Activated CD4-positive, CD25-positive, alpha-beta regulatory T cell treated with anti-CD3 and anti-CD28 coated beads, Interleukin-2, amount 50 U/mL, for 72 hours (primary cell): ENCODE results near the gene SPECC1L.

Experiments
- DNase-seq: peaks from one replicate; pipeline ENCODE4 v3.0.0; 2021

Gene SPECC1L

DNA sequence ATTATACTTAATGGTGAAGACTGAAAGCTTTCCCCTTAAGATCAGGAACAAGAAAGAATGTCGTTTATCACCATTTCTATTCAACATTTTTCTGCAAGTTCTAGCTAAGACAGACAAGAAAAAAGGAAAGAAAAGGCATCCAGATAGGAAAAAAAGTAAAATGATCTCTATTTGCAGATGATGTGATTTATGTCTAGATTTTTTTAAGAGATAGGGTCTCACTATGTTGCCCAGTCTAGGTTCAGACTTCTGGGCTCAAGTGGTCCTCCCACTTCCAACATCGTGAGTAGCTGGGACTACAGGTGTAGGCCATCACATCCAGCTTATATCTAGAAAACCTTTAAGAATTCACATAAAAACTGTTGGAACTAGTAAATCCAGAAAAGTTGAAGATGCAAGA lies 105.4 kb downstream of the SPECC1L start:
- no peak for DNase-seq

DNA sequence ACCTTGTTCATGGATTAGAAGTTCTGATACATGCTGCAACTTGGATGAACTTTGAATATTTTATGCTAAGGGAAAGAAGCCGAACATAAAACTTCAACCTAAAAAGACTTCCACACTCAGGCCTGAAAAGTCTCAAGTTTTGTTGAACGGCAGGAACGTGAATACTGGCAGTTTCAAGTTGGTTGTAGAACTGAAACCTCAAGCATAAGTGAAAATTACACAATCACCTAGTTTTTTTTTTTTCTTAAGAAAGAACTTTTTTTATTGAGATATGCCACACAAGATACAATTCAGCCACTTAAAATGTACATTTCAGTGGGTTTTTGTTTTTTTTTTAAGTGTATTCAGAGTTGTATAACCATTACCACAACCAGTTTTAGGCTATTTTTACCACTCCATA lies 106.0 kb downstream of the SPECC1L start:
- no peak for DNase-seq

DNA sequence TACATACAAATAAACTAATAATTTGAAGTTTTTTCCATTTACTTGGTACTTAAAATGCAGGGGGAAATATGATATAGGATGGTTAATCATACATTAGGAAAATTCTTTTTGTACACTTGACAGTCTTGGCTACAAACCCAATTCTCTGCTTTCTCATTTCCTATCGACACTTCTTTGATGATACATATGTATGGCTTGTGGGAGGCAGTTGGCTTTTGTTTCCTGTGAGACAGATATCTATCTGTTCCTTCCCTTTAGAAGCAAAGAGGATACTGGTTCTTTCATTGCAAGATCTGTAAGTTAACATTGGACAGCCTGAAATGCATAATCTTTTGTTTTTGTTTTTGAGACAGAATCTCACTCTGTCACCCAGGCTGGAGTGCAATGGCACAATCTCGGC lies 108.9 kb downstream of the SPECC1L start:
- no peak for DNase-seq

DNA sequence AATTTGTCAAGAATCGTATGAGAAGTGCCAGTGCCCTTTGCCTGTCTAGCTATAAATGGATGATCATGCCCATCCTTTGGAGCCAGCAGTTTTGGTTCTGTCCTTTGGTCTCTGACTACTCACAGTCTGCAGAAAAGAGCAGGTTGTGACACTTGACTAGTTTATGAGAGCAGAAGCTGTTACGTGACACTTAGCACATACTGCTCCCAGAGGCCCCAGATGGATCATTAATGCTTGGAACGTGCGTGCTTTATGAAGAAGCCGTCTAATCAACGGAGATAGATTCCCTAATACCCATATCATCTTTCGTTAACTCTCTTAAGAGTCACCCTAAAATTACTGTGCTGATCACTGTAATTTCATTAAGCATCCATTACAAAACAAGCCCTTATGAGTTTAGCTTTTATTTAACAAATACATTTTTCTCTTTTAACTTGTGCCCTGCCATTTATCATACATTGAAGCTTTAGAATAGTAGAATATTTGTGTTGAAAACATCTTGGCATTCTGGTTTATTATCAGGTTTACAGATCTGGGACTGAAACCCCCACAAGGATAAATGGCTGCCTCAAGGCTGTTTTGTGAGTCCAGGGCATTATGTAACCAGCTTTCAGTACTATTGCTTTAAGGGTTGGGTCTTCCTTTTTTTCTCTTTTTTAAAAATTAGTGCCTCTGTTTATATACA lies 109.7 kb downstream of the SPECC1L start:
- DNase-seq = no peak

DNA sequence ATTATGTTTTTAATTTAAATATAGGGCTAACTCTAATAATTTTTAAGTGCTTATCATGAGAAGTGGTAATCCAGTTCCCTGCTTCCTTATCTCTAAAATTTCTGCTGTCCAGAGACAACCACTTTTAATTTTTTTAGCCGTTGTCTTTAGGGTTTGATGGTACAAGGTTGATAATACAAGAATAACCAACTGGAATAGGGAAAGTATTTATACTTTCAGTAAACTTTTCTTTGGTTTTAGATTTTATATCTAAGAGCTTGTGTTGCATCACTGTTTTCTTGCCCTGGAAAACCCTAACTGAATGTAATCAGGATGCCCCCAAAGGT lies 110.2 kb downstream of the SPECC1L start:
- DNase-seq = no peak

DNA sequence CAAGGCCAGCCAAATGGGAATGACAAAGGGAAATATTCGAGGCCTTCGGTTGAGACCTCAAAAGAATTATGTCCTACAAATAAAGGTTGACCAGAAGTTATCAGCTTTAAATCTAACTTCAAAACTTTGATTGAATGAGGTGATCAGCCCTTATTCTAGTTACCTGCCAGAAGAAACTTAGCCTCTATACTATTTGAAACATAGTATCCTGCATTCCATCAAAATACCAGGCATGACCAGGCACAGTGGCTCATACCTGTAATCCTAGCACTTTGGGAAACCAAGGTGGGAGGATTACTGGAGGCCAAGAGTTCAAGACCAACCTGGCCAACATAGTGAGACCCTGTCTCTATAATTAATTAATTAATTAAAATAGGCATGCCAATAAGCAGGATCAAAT lies 112.4 kb downstream of the SPECC1L start:
- DNase-seq = no peak

DNA sequence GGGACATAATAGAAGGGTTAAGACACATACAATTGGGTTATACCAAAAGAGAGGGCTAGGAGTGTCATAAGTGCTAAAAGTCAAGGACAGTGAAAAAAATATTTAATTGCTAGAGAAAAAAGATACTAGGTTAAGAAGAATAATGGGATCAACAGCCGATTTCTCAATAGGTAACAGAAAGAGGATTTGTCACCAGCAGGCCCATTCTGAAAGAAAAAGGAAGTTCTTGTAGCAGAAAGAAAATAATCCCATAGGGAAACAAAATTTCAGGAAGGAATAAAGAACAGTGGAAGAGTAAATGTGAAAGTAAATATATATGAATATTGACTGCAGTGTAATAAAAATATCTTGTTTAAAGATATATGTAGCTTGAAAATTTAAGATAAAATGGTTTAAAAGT lies 113.5 kb downstream of the SPECC1L start:
- no peak for DNase-seq

DNA sequence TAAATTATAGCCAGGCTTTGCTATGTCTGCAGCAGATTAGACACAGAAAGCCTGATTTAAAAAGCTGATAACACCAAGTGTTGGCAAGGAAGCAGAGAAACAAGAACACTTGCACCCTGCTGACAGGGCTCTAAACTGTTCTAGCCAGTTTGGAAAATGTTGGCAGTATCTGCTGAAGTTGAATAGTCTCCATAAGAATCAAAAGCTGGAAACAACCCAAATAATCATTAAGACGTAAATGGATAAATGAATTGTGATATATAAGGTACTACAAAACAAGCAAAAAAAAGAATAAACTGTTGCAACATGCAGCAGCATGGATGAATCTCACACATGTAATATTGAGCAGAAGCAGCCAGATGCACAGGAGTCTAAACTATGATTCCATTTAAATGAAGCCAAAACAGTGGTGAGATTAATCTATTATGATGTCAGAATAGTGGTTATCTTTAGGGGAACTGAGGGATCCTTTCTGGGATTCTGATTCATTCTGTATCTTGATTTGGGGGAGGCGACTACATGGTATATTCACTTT lies 116.4 kb downstream of the SPECC1L start:
- DNase-seq = no peak

DNA sequence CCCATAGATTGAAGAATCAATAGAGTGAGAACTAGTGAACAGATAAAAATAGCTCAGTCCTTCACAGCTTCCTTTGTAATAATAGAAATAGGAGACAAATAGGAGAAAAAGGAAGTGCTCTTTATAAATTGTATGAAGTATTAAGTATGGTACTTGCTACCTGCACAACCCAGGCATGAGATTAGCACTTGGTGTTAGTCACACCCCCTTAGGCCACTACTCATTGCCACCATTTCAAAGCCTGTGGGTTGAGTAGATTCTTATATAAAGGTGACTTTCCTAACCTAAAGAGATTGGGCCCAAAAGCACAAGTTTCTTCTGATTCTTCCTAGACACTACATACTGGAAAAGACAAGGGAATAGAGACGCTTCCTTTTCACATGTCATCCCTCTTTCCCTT lies 119.0 kb downstream of the SPECC1L start:
- DNase-seq = no peak

DNA sequence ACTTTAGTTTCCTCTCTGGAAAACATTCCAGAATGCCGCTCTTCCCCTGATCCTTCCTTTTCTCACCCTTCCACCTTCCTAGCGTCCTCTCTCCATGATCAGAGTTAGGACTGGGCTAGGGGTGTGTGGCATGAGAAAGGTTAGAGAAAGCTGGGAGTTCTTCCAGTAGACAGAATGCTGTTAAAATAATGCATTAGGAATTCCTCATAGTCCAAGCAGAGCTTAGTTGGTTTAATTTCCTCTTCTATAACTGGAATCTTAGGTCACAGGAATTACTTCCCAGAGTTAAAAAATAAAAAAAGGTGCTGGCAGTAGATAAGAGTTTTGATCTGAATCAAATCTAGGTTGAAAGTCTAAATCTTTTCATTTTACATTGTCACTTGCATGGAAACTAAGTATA lies 119.5 kb downstream of the SPECC1L start:
- DNase-seq = no peak

DNA sequence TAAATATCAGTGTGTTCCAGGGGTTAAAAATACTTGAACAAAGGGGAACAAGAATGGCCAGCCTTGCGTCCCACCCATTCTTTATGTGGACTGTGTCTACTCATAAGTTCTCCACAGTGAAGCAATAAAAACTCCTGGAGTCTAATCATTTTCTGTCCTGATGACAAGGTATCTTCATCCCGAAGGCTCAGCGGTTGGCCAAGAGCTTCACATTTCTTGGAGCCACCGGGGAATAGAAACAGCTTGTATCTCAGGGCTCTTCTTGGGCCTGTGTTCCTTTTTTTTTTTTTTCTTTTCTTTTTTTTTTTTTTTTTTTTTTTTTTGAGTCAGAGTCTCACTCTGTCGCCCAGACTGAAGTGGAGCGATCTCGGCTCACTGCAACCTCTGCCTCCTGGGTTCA lies 119.9 kb downstream of the SPECC1L start:
- DNase-seq = no peak

DNA sequence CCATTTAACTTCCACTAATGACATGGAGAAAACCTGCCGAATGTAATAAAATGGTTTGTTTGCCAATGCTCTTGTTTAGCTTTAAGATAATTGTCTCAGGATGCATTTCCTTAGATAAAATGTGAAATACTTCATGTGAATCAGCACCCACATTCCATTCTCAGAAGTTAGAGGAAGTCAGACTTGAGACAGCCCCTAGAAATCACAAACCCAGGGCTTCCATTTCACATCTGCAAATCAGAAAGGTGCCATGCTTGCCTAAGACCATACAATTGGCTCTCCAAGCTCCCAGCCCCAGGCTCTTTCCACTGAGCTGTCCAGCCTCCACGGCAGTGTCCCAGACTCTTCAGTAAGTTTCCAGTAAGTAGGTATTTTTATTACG lies 121.2 kb downstream of the SPECC1L start:
- no peak for DNase-seq

DNA sequence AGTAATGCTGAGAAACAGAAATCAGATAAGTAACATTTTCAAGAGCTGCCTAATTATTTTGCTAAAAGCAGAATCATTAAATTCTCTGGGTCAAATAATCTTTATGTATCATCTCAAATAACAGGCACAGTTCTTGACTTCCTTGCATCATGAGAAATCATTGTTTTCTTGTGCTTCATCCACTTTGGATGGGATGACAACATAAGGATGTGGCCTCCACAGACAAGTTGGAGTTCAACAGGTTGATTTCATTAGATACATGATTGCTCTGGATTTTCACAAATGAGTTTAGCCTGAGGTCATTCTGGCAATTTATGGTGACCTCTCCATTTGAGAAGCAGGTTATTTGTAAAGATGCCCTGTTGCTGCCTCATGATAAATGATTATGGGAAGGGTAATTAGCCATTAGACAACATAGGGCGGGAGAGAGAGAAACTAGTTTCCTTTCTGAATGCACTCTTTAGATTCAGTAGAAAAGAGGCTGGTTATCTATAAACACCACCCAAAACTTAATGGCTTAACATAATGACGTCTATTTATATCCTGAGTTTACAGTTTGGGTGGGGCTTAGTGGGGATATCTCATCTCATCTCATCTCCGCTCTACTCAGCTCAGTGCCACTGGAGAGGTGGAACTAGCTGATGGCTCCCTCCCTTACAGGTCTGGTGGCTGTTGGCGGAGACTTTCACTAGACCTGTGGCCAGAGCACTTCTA lies 121.7 kb downstream of the SPECC1L start:
- DNase-seq = no peak

DNA sequence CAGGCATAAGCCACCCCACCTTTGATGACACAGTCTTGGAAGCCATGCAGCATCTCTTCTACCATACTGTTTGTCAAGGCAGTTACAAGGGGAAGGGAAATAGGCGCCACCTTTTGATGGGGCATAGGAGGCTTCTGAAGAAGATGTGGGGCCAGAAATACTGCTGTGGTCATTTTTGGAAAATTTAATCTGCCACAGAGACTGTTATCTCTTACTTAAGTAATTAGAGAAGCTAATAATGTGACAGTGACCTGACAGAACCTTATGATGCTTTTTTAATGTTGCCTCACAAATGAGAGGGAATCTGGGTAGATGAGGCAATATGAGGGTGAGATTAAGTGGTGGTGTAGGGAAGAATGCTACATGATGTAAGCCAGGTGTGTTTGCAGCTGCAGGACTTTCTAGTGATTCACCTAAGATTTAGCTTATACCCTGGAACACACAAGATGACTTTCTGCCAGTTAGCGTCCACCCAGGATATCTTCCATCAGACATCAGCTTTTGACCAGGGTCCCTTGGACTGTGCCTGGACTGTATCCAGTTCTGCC lies 122.5 kb downstream of the SPECC1L start:
- no peak for DNase-seq

DNA sequence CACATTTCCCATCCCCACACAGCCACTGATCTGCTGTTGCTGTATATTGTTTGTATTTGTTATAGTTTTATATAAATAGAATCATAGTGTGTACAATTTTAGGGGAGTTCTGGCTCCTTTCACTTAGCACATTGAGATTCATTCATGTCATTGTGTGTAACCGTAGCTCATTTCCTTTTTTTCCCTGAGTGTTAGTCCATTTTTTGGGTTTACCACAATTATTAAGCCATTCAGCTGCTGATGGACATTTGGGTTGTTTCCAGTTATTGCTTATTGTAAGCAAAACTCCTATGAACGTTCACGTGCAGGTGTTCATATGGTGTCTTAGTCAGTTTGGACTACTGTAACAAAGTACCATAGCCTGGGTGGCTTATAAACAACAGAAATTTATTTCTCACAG lies 123.2 kb downstream of the SPECC1L start:
- no peak for DNase-seq

DNA sequence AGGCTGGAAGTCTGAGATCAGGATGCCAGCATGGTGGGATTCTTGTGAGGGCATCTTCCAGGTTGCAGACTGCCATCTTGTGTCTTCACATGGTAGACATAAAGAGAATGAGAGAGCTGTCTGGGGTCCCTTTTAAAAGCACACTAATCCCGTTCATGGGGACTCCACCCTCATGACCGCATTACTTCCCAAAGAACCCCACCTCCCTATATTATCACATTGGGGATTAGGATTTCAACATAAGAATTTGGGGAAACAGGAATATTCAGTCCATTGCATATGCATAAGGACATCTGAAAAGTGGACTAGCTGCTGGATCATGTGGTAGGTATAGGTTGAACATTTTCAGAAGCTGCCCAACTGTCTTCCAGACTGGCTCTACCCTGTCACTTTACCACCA lies 123.6 kb downstream of the SPECC1L start:
- DNase-seq = no peak

DNA sequence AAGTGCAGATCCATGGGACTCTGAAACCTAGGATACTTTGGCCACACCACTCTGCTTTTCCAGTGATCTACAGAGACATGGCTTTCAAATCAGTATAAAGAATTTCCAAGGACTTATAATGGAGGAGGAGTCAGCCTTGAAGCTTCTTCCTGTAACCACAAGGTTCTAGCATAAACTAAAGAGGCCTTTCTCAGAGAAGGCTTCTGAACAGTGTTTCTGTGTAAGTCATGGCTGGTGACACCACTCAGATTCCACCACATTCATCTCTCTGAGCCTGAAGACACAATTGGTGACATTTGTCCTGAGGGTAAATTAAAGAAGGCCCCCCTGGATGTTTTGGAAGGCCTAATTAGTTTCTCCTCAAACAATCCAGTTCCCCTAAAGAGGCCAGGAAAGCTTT lies 127.8 kb downstream of the SPECC1L start:
- no peak for DNase-seq

DNA sequence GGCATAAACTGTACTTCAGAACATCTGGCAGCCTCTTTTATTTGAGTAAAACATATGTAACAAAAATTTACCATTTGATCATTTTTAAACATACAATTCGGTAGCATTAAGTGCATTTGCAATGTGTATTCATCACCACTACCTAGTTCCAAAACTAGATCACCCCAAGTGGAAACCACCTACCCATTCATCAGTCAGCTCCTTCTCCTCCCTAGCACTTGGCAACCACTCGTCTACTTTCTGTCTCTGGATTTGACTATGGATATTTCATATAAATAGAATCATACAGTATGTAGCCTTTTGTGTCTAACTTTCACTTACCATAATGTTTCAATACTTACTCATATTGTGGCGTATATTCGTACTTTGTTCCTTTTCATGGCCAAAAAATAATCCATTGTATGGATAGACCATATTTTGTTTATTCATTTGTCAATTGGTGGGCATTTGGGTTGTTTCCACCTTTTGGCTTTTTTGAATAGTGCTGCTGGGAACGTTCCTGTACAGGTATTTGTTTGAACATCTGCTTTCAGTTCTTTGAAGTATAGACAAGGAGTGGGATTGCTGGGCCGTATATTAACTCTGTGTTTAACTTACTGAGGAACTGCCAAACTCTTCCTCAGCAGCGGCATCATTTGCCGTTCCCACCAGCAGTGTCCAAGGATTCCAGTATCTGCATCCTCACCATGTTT lies 129.5 kb downstream of the SPECC1L start:
- DNase-seq = no peak

DNA sequence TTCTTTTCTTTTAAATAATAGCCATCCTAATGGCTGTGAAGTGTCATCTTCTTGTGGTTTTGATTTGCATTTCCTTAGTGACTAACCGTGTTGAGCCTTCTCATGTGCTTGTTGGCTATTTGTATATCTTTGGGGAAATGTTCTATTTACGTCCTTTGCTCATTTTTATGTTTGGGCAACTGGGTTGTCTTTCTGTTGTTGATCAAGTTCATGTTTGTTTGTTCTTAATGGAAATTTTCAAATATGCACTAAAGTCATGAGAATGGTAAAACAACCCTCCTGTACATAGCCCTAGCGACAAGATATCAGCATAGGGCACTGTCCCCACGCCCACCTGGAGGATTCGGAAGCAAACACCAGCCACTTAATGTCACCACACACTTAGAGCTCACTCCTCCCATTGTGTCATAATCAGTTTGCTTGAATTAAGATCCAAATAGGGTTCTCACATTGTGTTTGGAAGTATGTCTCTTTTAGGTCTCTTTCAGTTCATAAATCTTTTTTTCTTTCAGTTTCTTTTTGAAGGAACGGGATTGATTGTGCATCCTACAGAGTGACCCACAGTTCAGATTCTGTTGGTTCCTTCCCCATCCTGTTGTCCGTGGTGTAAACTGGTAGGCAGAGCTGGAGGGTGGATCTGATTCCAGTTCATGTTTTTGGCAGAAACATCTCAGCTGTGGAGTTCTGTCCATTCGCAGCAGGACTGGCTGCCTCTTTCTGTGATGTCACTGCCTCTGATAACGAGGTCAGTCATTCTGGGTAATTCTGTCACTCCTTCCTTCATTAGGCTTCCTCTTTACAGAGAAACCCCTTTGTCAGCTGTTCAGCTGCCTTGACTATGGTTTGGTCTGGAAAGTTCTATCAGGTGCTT lies 130.3 kb downstream of the SPECC1L start:
- no peak for DNase-seq

DNA sequence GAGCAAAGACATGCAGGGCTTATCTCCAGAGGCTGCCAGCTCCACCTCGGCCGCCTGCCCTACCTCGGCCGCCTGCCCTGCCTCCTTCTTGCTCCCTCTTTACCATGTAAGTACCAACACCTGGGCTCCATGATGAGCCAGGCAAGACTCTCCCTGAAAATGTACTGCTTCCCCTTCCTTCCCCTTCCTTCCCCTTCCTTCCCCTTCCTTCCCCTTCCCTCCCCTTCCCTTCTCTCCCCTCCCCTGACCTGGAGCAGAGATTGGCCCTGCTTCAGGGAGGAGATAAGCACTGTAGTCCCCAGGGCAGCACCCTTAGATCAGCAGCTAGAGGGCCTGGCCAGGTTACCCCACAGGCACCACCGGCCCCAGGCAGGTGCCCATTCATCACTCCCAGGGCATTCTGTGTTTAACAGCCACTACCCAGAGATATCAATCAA lies 131.3 kb downstream of the SPECC1L start:
- DNase-seq = no peak

DNA sequence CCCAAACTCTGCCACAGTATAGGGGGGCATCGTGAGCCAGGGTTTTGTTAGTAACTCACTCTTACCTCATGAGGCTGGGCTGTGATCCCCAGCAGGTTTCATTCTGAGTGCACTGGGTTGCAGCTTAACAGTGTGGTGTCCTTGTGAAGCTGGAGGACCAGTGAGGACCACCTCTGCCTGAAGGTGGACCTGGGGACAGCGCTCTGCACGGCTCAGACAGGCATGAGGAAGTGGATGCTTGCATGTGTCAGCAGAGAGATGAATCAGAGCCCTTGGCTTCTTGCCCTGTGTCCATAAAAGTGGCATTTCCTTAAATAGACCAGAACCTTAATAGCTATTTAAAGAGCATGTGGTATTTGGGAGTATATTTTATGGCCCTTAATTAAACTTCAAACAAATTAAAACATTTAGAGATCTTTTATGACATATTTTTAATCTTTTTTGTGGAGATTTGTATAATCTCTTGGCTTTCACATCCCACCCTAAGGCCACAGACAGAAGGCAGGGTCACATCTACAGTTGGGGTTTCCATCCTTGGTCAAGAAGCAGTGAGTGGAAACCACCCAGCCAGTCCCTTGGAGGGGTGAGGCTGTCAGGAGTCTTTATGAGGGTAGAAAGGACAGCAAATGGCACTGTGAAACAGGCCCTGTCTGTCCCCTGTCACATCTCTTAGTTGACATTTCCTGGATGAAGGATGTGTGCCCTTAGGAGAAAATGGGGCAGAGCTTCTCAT lies 132.0 kb downstream of the SPECC1L start:
- no peak for DNase-seq

DNA sequence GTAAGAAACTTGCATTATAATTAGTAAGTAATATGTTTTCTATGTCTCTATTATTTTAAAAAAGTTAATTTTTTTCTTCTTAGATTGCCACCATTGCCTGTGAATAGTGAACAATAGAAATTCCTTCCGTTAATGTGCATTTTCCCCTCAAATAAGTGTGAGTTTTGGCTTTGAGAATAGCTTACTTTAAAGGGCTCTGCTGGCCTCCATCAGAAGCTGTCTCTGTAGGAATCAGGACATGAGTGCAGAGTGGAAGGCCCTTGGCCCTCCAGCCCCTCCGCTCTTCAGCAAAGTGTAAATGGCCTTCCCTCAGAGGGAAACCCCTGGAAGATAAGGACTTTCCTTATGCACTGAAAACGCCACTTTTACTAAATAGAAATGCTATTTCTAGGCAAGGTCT lies 132.7 kb downstream of the SPECC1L start:
- DNase-seq = no peak
